ENCODE results near the gene KIAA0753.

DNA sequence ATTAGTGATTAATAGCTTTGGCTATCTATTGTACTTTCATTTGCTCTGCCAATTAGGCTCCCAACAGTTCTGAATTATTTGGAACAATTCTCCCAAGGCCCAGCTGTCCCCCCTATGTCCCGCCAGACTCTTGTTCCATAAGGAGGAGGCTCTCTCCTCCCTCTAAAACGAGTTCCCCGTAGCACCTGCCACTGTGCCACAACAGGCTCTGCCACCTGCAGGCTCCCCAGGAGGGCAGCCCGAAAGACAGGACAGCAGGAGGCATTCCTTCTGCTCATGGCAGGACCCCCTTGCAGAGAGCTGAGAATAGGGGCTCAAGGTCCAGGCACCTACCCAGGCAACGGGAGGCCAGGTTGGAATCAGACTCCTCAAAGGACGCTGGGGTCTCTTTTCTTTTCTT is 93.2 kb downstream of the KIAA0753 start:
- TF ChIP-seq, protein P1, sequence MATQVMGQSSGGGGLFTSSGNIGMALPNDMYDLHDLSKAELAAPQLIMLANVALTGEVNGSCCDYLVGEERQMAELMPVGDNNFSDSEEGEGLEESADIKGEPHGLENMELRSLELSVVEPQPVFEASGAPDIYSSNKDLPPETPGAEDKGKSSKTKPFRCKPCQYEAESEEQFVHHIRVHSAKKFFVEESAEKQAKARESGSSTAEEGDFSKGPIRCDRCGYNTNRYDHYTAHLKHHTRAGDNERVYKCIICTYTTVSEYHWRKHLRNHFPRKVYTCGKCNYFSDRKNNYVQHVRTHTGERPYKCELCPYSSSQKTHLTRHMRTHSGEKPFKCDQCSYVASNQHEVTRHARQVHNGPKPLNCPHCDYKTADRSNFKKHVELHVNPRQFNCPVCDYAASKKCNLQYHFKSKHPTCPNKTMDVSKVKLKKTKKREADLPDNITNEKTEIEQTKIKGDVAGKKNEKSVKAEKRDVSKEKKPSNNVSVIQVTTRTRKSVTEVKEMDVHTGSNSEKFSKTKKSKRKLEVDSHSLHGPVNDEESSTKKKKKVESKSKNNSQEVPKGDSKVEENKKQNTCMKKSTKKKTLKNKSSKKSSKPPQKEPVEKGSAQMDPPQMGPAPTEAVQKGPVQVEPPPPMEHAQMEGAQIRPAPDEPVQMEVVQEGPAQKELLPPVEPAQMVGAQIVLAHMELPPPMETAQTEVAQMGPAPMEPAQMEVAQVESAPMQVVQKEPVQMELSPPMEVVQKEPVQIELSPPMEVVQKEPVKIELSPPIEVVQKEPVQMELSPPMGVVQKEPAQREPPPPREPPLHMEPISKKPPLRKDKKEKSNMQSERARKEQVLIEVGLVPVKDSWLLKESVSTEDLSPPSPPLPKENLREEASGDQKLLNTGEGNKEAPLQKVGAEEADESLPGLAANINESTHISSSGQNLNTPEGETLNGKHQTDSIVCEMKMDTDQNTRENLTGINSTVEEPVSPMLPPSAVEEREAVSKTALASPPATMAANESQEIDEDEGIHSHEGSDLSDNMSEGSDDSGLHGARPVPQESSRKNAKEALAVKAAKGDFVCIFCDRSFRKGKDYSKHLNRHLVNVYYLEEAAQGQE (IDR thresholded peaks at IDR 0.05; ENCODE audit: low read depth), result no peak
- TF ChIP-seq EGR1 (IDR thresholded peaks at IDR 0.05) (no peak), TCF12 (IDR thresholded peaks at IDR 0.05; ENCODE audit: low read depth) (no peak), RAD21 (IDR thresholded peaks at IDR 0.05; ENCODE audit: low read depth) (no peak), EP300 (IDR thresholded peaks at IDR 0.05; ENCODE audit: borderline replicate concordance) (no peak), YY1 (IDR thresholded peaks at IDR 0.05; ENCODE audit: low read depth) (no peak), TAF1 (IDR thresholded peaks at IDR 0.05; ENCODE audit: low read depth) (no peak), CREB1 (IDR thresholded peaks at IDR 0.05; ENCODE audit: low read depth) (no peak), TEAD4 (IDR thresholded peaks at IDR 0.05) (no peak)
- TF ChIP-seq, protein P2, sequence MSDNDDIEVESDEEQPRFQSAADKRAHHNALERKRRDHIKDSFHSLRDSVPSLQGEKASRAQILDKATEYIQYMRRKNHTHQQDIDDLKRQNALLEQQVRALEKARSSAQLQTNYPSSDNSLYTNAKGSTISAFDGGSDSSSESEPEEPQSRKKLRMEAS (IDR thresholded peaks at IDR 0.05), result no peak
